ENCODE results near the gene EMX1. TPM values are rescaled to one million over a fixed set of nuclear protein-coding genes. Genes with fewer than 3 reads are reported as not detected.

The EMX1 gene
- total RNA-seq, 2 experiments from 2014 or later, result not detected

DNA sequence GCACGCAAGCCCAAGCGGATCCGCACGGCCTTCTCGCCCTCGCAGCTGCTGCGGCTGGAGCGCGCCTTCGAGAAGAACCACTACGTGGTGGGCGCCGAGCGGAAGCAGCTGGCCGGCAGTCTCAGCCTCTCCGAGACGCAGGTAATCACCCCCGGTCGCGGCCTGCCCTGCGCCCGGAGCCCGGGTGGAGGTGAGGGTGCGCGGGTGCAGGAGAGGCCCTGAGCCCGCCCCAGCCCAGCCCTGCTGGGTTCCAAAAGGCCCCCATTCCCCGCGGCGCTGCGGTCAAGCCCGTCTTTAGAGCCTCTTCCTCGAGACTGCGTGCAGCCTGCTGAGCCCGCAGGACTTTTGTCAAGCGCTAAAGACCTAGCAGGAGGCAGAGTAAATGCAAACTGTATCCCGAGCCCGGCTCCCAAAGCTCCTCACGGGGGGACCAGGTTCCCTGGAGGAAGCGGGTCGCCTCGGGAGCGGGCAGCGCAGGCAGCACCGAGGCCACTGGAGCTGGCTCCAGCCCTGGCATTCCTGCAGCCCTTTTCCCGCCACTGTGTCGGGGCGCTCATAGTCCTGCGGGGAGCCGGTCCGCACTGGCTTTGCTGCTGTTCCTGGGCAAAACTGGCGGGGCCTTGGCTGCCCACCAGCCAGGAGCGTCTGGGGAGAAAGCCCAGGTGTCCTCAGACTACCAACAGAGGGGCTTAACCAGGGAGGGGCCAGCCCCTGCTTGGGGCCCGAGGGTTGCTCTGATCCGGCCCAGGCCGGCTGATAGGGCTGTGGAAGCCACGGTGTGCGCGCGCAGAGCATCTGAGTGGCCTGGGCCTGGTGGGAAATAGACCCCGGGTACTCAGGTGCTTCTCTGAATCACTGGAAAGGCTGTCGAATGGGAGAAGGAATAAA, 7.3 kb downstream of the EMX1 start:
- peak; percentile 65 for ATAC-seq (ENCODE audit: low read depth)
- H3K9me3 Mint-ChIP-seq, result no peaks in the 10 kb centered on the region
- DNase-seq, result peak; percentile 68
- POLR2A ChIA-PET, result no interaction called here
- peaks cover 55% of the 10 kb centered on the region for H3K27me3 Mint-ChIP-seq
- H3K4me3 Mint-ChIP-seq, result peak overlapping the region; percentile 65
- no peak overlapping the region for H3K27ac Mint-ChIP-seq
- peaks cover 12% of the 10 kb centered on the region for H3K4me1 Mint-ChIP-seq
- H3K36me3 Mint-ChIP-seq, result no peaks in the 10 kb centered on the region

DNA sequence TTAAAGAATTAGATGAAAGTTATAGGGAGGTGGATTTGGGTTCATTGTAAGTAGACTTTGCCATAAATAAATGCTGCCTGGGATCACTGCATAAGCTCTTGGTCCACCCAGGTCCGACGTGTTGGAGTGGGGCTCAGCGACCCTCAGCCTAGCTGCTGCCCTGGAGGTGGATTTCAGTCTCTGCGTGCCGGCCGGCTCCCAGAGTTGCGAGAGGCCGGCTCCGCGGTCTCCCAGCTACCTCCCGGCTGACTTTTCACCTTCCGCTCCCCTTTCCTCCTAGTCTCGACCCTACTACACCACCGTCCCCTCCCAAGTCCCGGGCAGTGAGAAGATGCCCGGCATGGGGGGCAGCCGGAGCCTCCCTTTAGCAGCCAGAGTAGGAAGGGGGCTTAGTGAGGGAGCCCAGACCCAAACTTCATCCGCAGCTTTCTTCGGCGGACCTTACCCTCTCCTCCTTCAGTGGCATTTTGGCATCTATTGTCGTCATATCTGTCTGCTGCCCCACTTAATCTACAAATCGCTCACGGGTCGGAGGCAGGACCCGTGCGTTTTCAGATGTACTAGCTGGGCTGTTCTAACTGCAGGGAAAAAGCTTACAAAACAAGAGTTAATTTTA, 8.1 kb downstream of the EMX1 start:
- POLR2A ChIA-PET, result no interaction called here
- ATAC-seq (ENCODE audit: low read depth), result no peak
- no peak overlapping the region for H3K4me3 Mint-ChIP-seq
- H3K27me3 Mint-ChIP-seq, result peaks cover 50% of the 10 kb centered on the region
- no peak for DNase-seq
- peaks cover 8% of the 10 kb centered on the region for H3K4me1 Mint-ChIP-seq
- H3K9me3 Mint-ChIP-seq, result no peaks in the 10 kb centered on the region
- H3K36me3 Mint-ChIP-seq, result no peaks in the 10 kb centered on the region
- H3K27ac Mint-ChIP-seq, result no peak overlapping the region

DNA sequence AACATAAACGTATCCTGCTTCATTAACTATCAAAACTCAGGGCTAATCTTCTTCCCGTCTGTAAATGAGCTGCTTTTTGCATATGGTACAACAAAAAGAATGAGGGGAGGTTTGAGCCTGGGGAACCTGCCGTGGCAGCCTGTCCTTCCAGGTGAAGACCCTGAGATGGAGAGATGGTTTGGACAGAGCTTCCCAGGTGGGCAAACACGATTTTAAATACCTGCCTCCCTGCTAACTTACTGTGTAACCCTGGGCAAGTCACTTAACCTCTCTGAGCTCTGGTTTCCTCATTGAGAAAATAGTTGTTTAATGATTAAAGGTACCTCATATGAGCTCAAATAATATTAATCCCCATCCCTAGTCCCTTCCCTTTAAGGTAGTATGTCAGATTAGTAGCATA, 9.0 kb downstream of the EMX1 start:
- no peak for DNase-seq
- Mint-ChIP-seq H3K27ac (no peak overlapping the region), H3K4me1 (peaks cover 7% of the 10 kb centered on the region), H3K36me3 (no peaks in the 10 kb centered on the region), H3K4me3 (no peak overlapping the region), H3K9me3 (no peaks in the 10 kb centered on the region), H3K27me3 (peaks cover 40% of the 10 kb centered on the region)
- no peak for ATAC-seq (ENCODE audit: low read depth)
- POLR2A ChIA-PET, result interaction anchor here (1.6 kb wide), 1 partner anchor 9 kb away, joined by 8 read pairs; the partner anchor contains the start of gene EMX1

DNA sequence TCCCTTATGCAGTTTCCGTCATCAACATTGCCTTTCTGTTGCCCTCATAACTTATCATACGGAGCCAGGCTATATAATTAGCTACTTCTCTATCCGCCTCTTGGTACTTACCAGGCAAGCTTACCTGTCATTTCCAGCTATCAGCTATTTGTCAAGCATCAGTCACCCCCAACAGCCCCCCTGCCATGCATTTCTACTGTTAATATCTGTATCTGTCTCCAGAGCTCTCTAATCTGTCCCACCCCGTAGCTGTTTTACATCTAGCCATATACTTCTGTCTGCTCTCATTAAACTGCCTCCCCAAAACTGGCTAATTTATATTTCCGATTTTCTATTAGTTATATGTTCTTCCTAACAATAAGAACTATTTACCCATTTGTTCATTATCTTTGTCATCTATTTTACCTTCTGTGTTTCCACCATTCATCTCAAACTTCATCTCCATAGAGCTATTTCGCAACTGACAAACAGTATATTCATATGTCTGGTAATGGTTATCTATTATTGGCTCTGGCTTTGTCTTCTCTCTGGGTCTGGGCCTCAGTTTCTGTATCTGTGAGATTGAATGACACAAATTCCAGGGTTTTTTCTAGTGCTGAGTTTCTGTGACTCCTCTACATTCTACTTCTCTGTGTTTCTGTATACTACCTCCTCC, 9.6 kb downstream of the EMX1 start:
- H3K9me3 Mint-ChIP-seq, result no peaks in the 10 kb centered on the region
- POLR2A ChIA-PET, result interaction anchor here (1.6 kb wide), 1 partner anchor 10 kb away, joined by 8 read pairs; the partner anchor contains the start of gene EMX1

DNA sequence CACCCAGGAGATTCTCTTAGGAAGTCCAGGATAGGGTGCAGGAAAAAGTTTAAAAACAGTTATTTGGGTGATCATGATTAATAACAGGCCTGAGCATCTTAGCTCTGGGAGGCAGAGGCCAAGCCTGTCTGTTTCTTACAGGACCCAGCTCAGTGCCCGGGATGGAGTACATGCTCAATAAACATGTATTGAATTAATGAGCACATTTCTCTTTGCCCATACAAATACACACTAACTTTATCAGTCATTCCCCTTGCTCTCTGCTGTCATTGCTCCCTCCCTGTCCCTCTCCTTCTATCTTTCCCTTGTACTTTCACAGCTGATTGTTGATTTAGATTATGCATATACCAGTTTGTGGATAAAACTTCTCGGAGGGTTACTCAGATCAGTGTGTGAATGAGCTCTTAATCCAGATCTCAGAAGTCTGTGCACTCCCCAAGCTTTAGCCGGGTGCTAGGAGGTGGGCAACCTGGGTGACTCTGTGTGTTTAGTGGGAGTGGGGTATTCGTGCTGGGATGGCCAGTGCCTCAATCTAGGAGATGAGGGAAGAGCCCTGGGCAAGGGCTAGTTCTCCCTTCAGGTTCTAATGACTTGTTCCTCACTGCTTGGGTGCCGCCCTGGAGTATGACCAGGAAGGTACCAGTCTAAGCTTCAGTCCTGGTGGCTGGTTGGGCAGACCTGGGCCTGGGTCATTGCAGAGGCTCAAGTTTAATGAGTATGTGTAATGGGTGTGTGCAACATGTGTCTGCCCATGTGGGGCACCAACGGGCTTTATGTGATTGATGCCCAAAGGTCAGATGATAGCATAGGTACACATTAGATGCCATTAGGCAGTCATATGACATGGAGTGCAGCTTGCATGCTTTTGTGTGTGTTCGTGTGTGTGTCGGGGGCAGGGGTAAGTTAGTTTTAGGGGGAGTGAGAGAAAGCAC, 10.6 kb downstream of the EMX1 start:
- H3K4me3 Mint-ChIP-seq, result no peak overlapping the region
- POLR2A ChIA-PET, result interaction anchor here (1.6 kb wide), 1 partner anchor 11 kb away, joined by 8 read pairs; the partner anchor contains the start of gene EMX1
- no peaks in the 10 kb centered on the region for H3K9me3 Mint-ChIP-seq
- no peaks in the 10 kb centered on the region for H3K36me3 Mint-ChIP-seq
- no peak overlapping the region for H3K27ac Mint-ChIP-seq
- peaks cover 25% of the 10 kb centered on the region for H3K27me3 Mint-ChIP-seq
- H3K4me1 Mint-ChIP-seq, result peaks cover 16% of the 10 kb centered on the region
- ATAC-seq (ENCODE audit: low read depth) (no peak), DNase-seq (peak; percentile 15)

More for the DNA sequence above, 9.6 kb downstream of the EMX1 start:
- Mint-ChIP-seq H3K27ac (no peak overlapping the region), H3K27me3 (peaks cover 35% of the 10 kb centered on the region), H3K36me3 (no peaks in the 10 kb centered on the region), H3K4me3 (no peak overlapping the region), H3K4me1 (peaks cover 8% of the 10 kb centered on the region)
- ATAC-seq (ENCODE audit: low read depth) (no peak), DNase-seq (no peak)

DNA sequence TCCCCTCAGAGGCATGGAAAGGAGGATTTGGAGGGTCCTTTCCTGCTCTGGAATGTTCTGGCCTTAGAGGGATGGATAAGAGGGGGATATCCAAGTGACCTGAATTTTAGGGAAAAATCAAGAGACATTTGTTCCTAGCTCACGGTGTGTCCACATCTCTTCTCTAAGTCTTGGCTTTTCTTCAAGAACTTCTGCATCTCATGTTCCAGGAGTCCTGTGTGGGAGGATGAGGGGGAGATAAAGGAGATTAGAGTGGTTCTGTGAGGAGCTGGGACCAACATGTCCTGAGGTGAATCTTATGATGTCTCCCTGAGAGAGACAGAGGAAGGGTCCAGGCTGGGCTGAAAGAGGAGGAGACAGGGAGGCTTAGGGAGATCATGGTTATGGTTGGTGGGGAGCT, 11.7 kb downstream of the EMX1 start:
- peaks cover 14% of the 10 kb centered on the region for H3K4me1 Mint-ChIP-seq
- H3K4me3 Mint-ChIP-seq, result no peak overlapping the region
- H3K27me3 Mint-ChIP-seq, result peaks cover 14% of the 10 kb centered on the region
- no peak overlapping the region for H3K27ac Mint-ChIP-seq
- POLR2A ChIA-PET, result no interaction called here
- no peaks in the 10 kb centered on the region for H3K36me3 Mint-ChIP-seq
- H3K9me3 Mint-ChIP-seq, result no peaks in the 10 kb centered on the region
- ATAC-seq (ENCODE audit: low read depth), result no peak
- no peak for DNase-seq

DNA sequence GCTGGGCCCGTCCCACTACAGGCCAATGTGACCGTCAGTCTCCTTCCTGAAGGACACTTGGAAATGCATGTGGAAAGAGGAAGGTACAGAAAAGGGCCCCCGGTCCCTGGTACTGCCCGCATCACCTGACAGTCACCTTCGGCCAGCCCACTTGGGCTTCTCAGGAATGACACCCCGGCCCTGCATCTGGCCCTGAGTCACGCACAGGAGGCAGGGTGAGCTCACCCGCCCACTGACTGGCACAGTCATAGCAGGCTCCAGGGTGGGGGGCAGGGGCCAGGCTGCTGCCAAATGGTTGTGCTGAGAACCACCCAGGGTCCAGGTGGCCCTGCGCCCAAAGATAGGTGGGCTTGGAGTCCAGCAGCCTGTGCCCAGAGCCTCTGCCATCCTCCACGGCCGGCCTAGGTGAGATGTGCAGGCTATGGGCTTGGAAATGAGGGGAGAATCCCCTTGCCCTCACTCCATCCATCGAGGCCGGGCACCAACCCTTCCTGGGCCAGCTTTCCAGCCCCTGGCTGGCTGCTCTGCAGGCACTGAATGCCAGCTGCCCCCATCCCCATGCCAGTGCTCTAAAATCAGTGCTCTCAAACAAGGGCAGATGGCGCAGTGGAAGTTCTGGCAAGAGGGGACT, 14.1 kb downstream of the EMX1 start:
- POLR2A ChIA-PET, result no interaction called here
- no peak for ATAC-seq (ENCODE audit: low read depth)
- DNase-seq, result peak; percentile 25
- Mint-ChIP-seq H3K4me1 (peaks cover 20% of the 10 kb centered on the region), H3K27me3 (peaks cover 7% of the 10 kb centered on the region), H3K4me3 (no peak overlapping the region), H3K9me3 (no peaks in the 10 kb centered on the region), H3K27ac (no peak overlapping the region), H3K36me3 (no peaks in the 10 kb centered on the region)

DNA sequence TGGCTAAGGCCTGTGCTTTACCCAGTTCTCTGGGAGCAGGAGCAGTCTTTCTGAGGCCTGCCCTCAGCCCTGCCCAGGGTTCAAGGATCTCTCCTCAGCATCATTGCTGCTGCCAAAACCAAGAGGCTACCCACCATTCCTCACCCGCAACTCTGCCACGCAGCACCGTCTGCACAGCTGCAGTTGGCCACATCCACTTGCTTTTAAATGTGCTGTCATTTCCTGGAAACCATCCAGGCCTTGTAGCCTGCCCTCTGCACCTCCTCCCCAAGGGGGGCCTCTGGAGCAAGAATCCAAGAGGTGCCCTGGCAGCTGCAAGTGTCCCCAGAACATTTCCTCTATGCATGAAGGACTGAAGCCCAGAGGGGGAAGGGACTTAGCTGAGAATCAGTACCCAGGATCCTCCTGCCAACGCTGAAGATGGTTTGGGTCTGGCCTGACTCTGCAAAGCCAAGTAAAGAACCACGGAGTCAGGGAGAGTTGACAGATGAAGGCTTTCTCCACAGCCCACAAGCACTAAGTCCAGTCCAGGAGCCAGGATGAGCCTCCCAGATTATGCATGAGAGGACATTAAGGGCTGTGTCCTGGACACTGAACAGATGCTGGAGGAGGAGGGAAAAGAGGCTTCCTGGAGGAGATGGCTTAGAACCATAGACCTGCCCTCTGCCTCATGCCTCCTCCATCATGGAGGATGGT, 14.9 kb downstream of the EMX1 start:
- H3K36me3 Mint-ChIP-seq, result no peaks in the 10 kb centered on the region
- DNase-seq (peak; percentile 52), ATAC-seq (ENCODE audit: low read depth) (peak; percentile 82)
- H3K4me1 Mint-ChIP-seq, result peaks cover 20% of the 10 kb centered on the region
- H3K4me3 Mint-ChIP-seq, result peak overlapping the region; percentile 35
- peak overlapping the region; percentile 56 for H3K27ac Mint-ChIP-seq
- POLR2A ChIA-PET, result interaction anchor here (1.9 kb wide), 1 partner anchor 22 kb away, joined by 7 read pairs; no protein-coding TSS in a partner anchor
- H3K9me3 Mint-ChIP-seq, result no peaks in the 10 kb centered on the region
- H3K27me3 Mint-ChIP-seq, result peaks cover 7% of the 10 kb centered on the region

DNA sequence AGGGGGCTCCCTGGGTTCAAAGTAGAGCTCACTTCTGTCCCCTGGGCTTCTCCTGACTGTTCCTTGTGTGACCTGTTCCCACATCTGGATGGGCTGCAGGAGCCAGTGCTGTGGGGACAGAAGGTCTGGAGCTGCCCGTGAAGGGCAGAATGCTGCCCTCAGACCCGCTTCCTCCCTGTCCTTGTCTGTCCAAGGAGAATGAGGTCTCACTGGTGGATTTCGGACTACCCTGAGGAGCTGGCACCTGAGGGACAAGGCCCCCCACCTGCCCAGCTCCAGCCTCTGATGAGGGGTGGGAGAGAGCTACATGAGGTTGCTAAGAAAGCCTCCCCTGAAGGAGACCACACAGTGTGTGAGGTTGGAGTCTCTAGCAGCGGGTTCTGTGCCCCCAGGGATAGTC, 15.5 kb downstream of the EMX1 start:
- ATAC-seq (ENCODE audit: low read depth) (no peak), DNase-seq (peak; percentile 27)
- no peak overlapping the region for H3K4me3 Mint-ChIP-seq
- H3K9me3 Mint-ChIP-seq, result no peaks in the 10 kb centered on the region
- POLR2A ChIA-PET, result interaction anchor here (1.9 kb wide), 1 partner anchor 21 kb away, joined by 7 read pairs; no protein-coding TSS in a partner anchor
- no peaks in the 10 kb centered on the region for H3K36me3 Mint-ChIP-seq
- no peak overlapping the region for H3K27ac Mint-ChIP-seq
- peaks cover 20% of the 10 kb centered on the region for H3K4me1 Mint-ChIP-seq
- H3K27me3 Mint-ChIP-seq, result peaks cover 7% of the 10 kb centered on the region

DNA sequence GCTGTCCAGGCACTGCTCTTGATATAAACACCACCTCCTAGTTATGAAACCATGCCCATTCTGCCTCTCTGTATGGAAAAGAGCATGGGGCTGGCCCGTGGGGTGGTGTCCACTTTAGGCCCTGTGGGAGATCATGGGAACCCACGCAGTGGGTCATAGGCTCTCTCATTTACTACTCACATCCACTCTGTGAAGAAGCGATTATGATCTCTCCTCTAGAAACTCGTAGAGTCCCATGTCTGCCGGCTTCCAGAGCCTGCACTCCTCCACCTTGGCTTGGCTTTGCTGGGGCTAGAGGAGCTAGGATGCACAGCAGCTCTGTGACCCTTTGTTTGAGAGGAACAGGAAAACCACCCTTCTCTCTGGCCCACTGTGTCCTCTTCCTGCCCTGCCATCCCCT, 15.9 kb downstream of the EMX1 start:
- Mint-ChIP-seq H3K27me3 (peaks cover 7% of the 10 kb centered on the region), H3K4me3 (no peak overlapping the region), H3K27ac (no peak overlapping the region), H3K4me1 (peaks cover 20% of the 10 kb centered on the region), H3K9me3 (no peaks in the 10 kb centered on the region), H3K36me3 (no peaks in the 10 kb centered on the region)
- POLR2A ChIA-PET, result interaction anchor here (1.9 kb wide), 1 partner anchor 21 kb away, joined by 7 read pairs; no protein-coding TSS in a partner anchor
- no peak for ATAC-seq (ENCODE audit: low read depth)
- DNase-seq, result peak; percentile 27

DNA sequence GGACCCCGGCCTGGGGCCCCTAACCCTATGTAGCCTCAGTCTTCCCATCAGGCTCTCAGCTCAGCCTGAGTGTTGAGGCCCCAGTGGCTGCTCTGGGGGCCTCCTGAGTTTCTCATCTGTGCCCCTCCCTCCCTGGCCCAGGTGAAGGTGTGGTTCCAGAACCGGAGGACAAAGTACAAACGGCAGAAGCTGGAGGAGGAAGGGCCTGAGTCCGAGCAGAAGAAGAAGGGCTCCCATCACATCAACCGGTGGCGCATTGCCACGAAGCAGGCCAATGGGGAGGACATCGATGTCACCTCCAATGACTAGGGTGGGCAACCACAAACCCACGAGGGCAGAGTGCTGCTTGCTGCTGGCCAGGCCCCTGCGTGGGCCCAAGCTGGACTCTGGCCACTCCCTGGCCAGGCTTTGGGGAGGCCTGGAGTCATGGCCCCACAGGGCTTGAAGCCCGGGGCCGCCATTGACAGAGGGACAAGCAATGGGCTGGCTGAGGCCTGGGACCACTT, 16.4 kb downstream of the EMX1 start:
- H3K27ac Mint-ChIP-seq, result no peak overlapping the region
- H3K4me3 Mint-ChIP-seq, result no peak overlapping the region
- no peaks in the 10 kb centered on the region for H3K36me3 Mint-ChIP-seq
- H3K9me3 Mint-ChIP-seq, result no peaks in the 10 kb centered on the region
- POLR2A ChIA-PET, result interaction anchor here (1.9 kb wide), 1 partner anchor 20 kb away, joined by 7 read pairs; no protein-coding TSS in a partner anchor
- ATAC-seq (ENCODE audit: low read depth) (no peak), DNase-seq (peak; percentile 26)
- peaks cover 7% of the 10 kb centered on the region for H3K27me3 Mint-ChIP-seq
- peaks cover 20% of the 10 kb centered on the region for H3K4me1 Mint-ChIP-seq

All from activated naive CD8-positive, alpha-beta T cell treated with anti-CD3 and anti-CD28 coated beads, Interleukin-2, amount 10 ng/mL, durations not matched to agents 7 days and 5 days (primary cell).